D721Med (cell line): ENCODE data around the gene PDK1.
A peak's percentile ranks its signal among the peaks of the same experiment; 100 is the strongest.

Experiments used
- DNase-seq: peaks from one replicate; pipeline ENCODE4 v3.0.0; 2011; ENCODE audit warnings: low spot score; ENCODE audit not compliant: insufficient read length
- FAIRE-seq: peaks from 2 replicates; lab custom pipeline; 2011; peaks lifted over from hg19 to GRCh38; lab: Jason Lieb, UNC
- CTCF ChIP-seq: IDR thresholded peaks from 2 replicates; pipeline ENCODE4 v1.5.1; 2012; ENCODE audit warnings: mild to moderate bottlenecking, control low read depth; ENCODE audit not compliant: insufficient read depth; ENCODE audit errors: missing control alignments

Gene PDK1

GRCh38 chr2:172613040-172613439, 57.1 kb downstream of the PDK1 start:
- FAIRE-seq = peak; percentile 81
- peak; percentile 62 for DNase-seq
- no peak for TF ChIP-seq CTCF

DNA sequence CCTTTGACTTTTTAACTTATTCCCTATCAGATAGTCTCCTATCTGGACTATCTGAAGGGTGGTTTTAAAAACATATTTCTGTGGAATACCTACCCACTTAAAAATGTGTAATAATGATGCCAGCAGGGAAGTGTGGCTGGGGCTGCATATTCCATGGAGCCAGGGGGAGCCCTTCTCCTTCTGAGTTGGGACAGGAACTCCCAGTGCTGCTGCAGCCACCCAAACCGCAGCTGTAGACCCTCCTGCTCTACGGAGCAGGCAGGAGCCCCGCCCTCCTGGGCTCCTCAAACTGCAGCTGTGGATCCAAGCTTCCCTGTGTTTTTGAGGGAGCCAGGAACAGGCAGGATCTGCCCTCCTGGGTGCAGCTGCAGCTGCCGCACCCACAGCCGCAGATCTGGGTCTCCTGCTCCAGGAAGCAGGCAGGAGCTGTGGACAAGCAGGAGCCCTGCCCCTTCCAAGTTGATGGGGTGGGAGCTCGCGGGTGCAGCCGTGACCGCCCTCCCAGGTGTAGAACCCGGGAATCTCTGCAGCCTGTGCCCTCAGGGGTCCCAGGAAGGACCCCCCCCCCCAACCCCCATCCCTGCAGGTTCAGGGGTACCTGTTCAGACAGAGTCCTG, 57.8 kb downstream of the PDK1 start:
- FAIRE-seq (no peak), DNase-seq (no peak)
- peak; percentile 8 for TF ChIP-seq CTCF

DNA sequence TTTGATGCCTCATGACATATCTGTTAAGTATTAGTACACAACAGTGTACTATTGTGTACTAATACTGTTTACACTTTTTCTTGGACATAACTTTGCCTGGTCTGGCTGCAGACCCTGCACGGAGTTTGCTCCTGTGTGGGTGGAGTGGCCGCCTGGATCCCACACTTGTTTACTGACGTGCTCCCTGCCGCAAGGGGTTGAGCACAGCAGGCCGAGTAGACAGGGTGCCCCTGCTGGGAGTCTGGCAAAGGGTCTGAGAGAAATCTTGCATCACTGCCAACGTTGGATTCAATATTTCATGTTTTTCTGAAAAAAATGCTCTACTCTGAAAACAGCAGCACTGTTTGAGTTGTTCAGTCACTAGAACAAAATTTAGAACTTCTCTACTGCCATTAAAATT, 59.0 kb downstream of the PDK1 start:
- TF ChIP-seq CTCF = no peak
- DNase-seq = no peak
- no peak for FAIRE-seq

- no peak for DNase-seq
- TF ChIP-seq CTCF = no peak
- FAIRE-seq = no peak
These were observed 59.9 kb downstream of the PDK1 start for GRCh38 chr2:172615727-172616261.

- no peak for FAIRE-seq
- no peak for TF ChIP-seq CTCF
- no peak for DNase-seq
These were observed 61.2 kb downstream of the PDK1 start for GRCh38 chr2:172617115-172617514.

GRCh38 chr2:172623249-172623965, 67.5 kb downstream of the PDK1 start:
- no peak for FAIRE-seq
- TF ChIP-seq CTCF = no peak
- no peak for DNase-seq

DNA sequence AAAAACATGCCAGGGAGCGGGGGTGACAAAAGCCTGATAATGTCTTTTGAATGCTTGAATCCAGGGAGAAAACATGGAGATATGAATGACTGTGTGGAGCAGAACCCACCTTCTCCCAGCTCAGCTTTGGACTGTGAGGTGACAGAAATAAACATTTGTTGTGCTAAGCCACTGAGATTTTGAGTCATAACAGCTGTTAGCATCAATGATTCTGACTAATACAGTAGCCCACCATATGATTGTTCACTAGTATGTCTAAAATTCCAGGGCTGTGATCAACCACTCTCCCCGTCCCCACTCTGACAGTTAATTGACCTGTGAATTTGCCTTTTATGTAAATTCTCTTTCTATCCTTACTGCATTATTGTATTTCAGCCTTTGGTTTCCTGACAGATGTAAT, 69.1 kb downstream of the PDK1 start:
- no peak for FAIRE-seq
- DNase-seq = no peak
- TF ChIP-seq CTCF = no peak
